Anterior cingulate cortex (tissue), 58 donors: ENCODE results near the gene TRMT2A.
A peak's percentile ranks its signal among the peaks of the same experiment; 100 is the strongest.
"Not testable (repeated sequence)": the region's sequence is repeated elsewhere in the genome, so short reads cannot be mapped to it uniquely, and the experiment has no call there.

Experiments
- DNase-seq, 58 donors: peaks; one replicate each; lab custom pipeline; 2025; lab: John Stamatoyannopoulos, UW

Gene TRMT2A

GRCh38 chr22:20116951-20117632, at the start of gene TRMT2A:
Gene TRMT2A (minus strand): TSS chr22:20117226. CDS start chr22:20116906, 320 bp downstream.
- DNase-seq: peak; percentile 78 to 100 (median 96)

- DNase-seq: no peak
Measured at GRCh38 chr22:20166703-20167102, 49.7 kb upstream of the TRMT2A start.

- DNase-seq: no peak
Measured at GRCh38 chr22:20165913-20166312, 48.9 kb upstream of the TRMT2A start.

- no peak for DNase-seq
Measured at GRCh38 chr22:20165421-20165820, 48.4 kb upstream of the TRMT2A start.

GRCh38 chr22:20164863-20165262, 47.8 kb upstream of the TRMT2A start:
- no peak for DNase-seq

GRCh38 chr22:20160041-20160440, 43.0 kb upstream of the TRMT2A start:
- no peak for DNase-seq

GRCh38 chr22:20159531-20159930, 42.5 kb upstream of the TRMT2A start:
- DNase-seq: not testable (repeated sequence)

GRCh38 chr22:20159076-20159475, 42.0 kb upstream of the TRMT2A start:
- no peak for DNase-seq

- no peak for DNase-seq
Measured at GRCh38 chr22:20158391-20159036, 41.5 kb upstream of the TRMT2A start.

- DNase-seq: no peak
Measured at GRCh38 chr22:20157430-20158183, 40.6 kb upstream of the TRMT2A start.

GRCh38 chr22:20156611-20157429, 39.8 kb upstream of the TRMT2A start:
- peak in 57 of 58 donors; percentile 19 to 93 (median 71) for DNase-seq

- DNase-seq: no peak
Measured at GRCh38 chr22:20156042-20156389, 39.0 kb upstream of the TRMT2A start.

GRCh38 chr22:20155330-20156041, 38.5 kb upstream of the TRMT2A start:
- DNase-seq: peak in 49 of 58 donors; percentile 11 to 78 (median 57)

- peak in 1 of 58 donors; percentile 75 for DNase-seq
Measured at GRCh38 chr22:20154602-20155187, 37.7 kb upstream of the TRMT2A start.

GRCh38 chr22:20153945-20154344, 36.9 kb upstream of the TRMT2A start:
- no peak for DNase-seq

- DNase-seq: no peak
Measured at GRCh38 chr22:20152464-20152890, 35.5 kb upstream of the TRMT2A start.

GRCh38 chr22:20151276-20151588, 34.2 kb upstream of the TRMT2A start:
- DNase-seq: no peak

- no peak for DNase-seq
Measured at GRCh38 chr22:20150381-20151275, 33.6 kb upstream of the TRMT2A start, which contains the start of gene CCDC188. Gene CCDC188 (minus strand): TSS chr22:20151055. CDS start chr22:20150986, 69 bp downstream.
